GM21526 (cell line): Measurements from ENCODE around the gene MGAT5.

Source experiments
- ATAC-seq: cut with Tn5 transposase; IDR thresholded peaks from one replicate; pipeline ENCODE4 v1.9.1; 2021; ENCODE audit warnings: moderate library complexity; ENCODE audit not compliant: unreplicated experiment, low FRiP score

Gene MGAT5

GRCh38 chr2:134490559-134490958 is 236.7 kb downstream of the MGAT5 start:
- no peak for ATAC-seq

- no peak for ATAC-seq
Observed at GRCh38 chr2:134491022-134491421, 237.2 kb downstream of the MGAT5 start.

DNA sequence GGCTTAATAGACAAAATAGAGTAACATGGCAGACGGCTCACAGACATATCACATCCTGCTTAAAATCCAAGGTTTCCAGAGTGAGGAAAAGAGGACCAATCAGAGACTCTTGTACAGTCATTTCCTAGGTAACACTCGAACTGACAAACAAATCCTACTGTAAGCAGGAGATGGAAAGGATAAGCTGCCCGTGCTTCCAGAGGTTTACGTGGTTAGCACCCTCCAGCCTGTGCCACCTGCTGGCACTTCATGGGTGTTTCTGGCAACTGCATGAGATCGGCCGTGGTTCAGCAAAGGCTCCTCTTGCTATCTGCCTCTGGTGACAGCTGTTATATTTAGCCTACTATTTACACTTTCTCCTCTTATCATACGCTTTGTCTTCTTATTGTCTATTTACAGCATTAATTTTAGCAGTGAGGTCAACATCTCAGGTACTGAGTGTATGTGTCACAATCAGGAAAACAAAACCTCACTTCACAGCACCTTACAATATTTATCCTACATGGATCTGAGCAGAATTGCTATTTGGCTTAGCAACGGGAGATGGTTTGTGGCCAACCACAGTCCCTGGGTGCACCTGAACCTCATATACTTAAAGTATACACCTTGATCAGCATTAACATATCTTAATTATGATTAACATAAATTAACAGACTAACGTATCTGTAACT is 238.0 kb downstream of the MGAT5 start:
- ATAC-seq = no peak

GRCh38 chr2:134493797-134494196 is 239.9 kb downstream of the MGAT5 start:
- no peak for ATAC-seq

DNA sequence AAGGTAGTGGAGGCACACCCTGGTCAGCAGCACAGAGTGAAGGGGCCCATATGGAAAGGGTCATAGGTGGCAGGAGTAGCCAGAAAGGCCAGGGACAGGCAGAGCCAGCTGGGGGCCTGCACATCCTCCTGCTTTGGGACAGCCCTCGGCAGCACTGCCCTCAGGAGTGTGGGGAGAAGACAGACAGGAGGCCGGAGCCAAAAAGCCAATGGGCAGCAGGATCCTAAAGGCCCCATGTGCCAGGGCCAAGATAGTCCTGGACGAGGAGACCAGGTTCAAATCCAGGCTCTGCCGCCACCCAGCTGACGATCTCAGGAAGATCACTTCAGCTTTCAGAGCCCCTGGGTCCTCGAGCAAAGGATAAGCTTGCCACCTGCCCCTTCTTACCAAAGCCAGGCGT is 244.8 kb downstream of the MGAT5 start:
- no peak for ATAC-seq

GRCh38 chr2:134499307-134499926 is 245.5 kb downstream of the MGAT5 start:
- no peak for ATAC-seq

DNA sequence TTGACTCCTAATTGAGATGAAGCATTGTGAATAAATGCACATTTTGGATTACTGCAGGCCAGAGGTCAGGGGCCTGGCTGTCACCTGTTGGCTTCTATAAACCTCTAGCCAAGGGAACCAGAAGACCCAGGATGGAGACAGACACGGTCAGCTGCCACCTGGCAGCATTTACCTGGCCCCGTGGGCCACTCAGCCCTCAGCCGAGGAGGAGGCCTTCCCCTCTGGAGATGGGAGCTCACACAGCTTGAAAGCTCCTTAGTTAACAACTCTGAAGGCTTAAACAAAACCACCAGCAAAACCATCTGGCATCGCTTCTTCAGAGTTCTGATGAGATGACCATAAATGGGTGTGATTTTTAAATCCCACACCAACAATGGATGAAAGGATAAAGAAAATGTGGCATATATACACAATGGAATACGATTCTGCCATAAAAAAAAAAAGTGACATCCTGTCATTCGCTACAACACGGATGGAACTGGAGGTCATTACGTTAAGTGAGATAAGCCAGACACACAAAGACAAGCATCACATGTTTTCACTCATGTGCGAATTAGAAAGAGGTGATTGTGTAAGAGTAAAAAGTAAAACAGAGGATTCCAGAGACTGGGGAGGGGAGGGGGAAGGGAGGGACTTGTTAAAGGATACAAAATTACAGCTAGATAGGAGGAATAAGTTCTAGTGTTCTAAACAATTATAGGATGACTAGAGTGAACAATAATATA is 246.5 kb downstream of the MGAT5 start:
- no peak for ATAC-seq

GRCh38 chr2:134501476-134502091 is 247.7 kb downstream of the MGAT5 start:
- ATAC-seq = no peak

DNA sequence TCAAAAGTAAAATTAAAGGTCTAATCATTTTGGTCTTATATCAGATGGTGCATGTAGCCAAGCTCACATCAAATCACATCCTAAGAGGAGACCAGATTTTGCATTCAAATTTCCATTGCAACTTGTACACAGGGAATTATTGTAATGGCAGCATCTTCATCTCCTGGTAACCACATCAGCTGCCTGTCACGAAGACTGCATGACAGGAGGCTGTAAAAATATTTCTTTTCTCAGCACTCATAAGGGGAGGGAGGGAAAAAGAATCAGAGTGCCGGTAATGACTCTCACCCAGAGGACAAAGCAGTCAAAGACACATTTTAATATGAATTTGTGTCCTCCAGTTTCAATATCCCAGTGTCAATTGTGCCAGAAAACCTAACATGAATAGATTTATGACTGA is 248.2 kb downstream of the MGAT5 start:
- ATAC-seq = no peak
